ENCODE data around the gene GNAI3.

DNA sequence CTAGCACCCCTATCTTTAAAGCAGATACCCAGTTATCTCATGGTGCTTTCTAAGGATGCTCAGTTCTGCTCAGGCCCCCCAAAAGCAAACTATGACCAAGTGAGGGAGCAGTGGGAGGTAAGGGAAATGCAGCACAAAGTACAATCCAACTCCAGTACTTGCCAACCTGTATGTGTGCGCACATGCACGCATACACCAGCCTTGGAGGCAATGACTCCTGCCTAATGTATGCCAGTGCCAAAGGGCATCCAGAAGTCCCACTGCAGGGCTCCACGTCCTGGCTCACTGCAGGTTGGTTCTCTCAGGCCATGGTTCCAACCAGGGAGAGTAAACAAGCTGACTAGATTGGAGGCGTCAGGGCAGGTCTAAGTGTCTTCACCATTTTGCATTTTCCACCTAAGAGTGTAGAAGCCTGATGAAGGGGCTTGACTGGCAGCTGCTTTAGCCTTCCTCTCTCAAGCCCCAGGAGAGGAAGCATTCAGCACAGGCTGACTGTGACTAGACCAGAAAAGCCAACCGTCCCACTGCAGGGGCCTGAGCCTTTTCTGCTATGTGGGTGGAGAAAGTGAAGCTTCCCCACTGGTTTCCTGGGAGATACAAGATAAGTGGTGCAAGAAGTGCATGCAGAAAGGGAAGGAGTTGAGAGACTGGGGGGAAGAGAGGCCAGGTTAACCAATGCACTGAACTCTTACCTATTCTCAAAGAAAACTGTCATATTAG is 46.6 kb upstream of the GNAI3 start:
- TF ChIP-seq POLR2A (IDR thresholded peaks at IDR 0.05; ENCODE audit: low read length): no peak
- no peak for TF ChIP-seq GATA1 (IDR thresholded peaks at IDR 0.05; ENCODE audit: low read depth, low read length)
